Esophagus muscularis mucosa (tissue), 4 donors: ENCODE results near the gene TMEM200B. TPM values are rescaled to one million over a fixed set of nuclear protein-coding genes. Genes with fewer than 3 reads are reported as not detected.
"Not testable (repeated sequence)": the region's sequence is repeated elsewhere in the genome, so short reads cannot be mapped to it uniquely, and the experiment has no call there.

Experiments used
- DNase-seq: peaks from one replicate; pipeline ENCODE4 v3.0.0-alpha.2; 2017; ENCODE audit errors: extremely low spot score
- H3K27ac ChIP-seq, 4 donors: fragments of 200-600 bp; sonication (generic); replicated peaks in 1 of 4; 1 replicate in 3 of 4; 2 replicates in 1 of 4; pipeline ENCODE4 v1.5.1; 2016 to 2019; ENCODE audit warnings: mild to moderate bottlenecking in 1 of 4
- H3K27me3 ChIP-seq, 4 donors: fragments of 200-600 bp; sonication (generic); one replicate each; pipeline versions ENCODE4 v1.5.1 to v1.6.0; 2016 to 2019
- H3K36me3 ChIP-seq, 4 donors: fragments of 200-600 bp; sonication (generic); one replicate each; pipeline ENCODE4 v1.5.1; 2016 to 2019
- H3K4me1 ChIP-seq, 4 donors: fragments of 200-600 bp; sonication (generic); one replicate each; pipeline ENCODE4 v1.5.1; 2016 to 2019
- H3K4me3 ChIP-seq, 4 donors: fragments of 200-600 bp; sonication (generic); 1 replicate in 2 of 4; 2 replicates in 2 of 4; pipeline ENCODE4 v1.5.1; 2016 to 2019; ENCODE audit warnings: mild to moderate bottlenecking in 4 of 4, moderate library complexity in 1 of 4
- H3K9me3 ChIP-seq, 4 donors: fragments of 200-600 bp; sonication (generic); 1 replicate in 3 of 4; 2 replicates in 1 of 4; pipeline ENCODE4 v1.5.1; 2016 to 2019
- CTCF ChIP-seq, 3 experiments: fragments of 200-600 bp in 2 of 3; fragments of 450-650 bp in 1 of 3; sonication (generic) in 2 of 3; IDR thresholded peaks; one replicate each; pipeline ENCODE4 v1.5.1; 2017 to 2019; ENCODE audit warnings: antibody characterized with exemption in 3 of 3, mild to moderate bottlenecking in 2 of 3, moderate library complexity in 1 of 3
- EP300 ChIP-seq: sonication (generic); formaldehyde crosslinking; IDR thresholded peaks from one replicate; pipeline ENCODE4 v1.6.1; 2017; ENCODE audit warnings: antibody characterized with exemption
- POLR2A ChIP-seq: fragments of 450-650 bp; IDR thresholded peaks from one replicate; pipeline ENCODE4 v1.6.1; 2017; ENCODE audit warnings: antibody characterized with exemption, moderate library complexity, mild to moderate bottlenecking, low read depth
- POLR2AphosphoS5 ChIP-seq, 2 donors: sonication (generic); formaldehyde crosslinking; IDR thresholded peaks; one replicate each; pipeline ENCODE4 v1.6.1; 2017; ENCODE audit warnings: antibody characterized with exemption in 2 of 2
- WGBS: methylation state at CpG from one replicate; pipeline ENCODE4 v1.1.5; 2018; 5-methylcytosine and 5-hydroxymethylcytosine counted together
- intact Hi-C: fragments of 100-400 bp; cut with DNase I; formaldehyde crosslinking; loops from one replicate; pipeline ENCODE4 v1.15.1; 2023
- total RNA-seq, 4 donors: library from RNA; depleted of rRNA; stranded (reverse); fragments of >200 nt; gene quantifications; one replicate each; pipeline versions ENCODE4 v1.1.0 to v1.2.1, GENCODE V29; 2016

The TMEM200B gene
- total RNA-seq, 4 donors from 2014 or later, result 14.5 to 44.8 (median 28.2) TPM

GRCh38 chr1:29114654-29115053, 9.0 kb downstream of the TMEM200B start:
- Histone ChIP-seq H3K36me3 (peaks cover 0 to 37% (median 23%) of the 10 kb centered on the region in 4 donors), H3K4me1 (peaks cover 0 to 11% (median 2%) of the 10 kb centered on the region in 4 donors), H3K4me3 (no peak overlapping the region), H3K9me3 (no peaks in the 10 kb centered on the region), H3K27me3 (no peaks in the 10 kb centered on the region), H3K27ac (no peak overlapping the region)
- TF ChIP-seq POLR2A, result no peak
- DNase-seq, result no peak
- WGBS, result 79% methylated on average over 1 of the region's 1 CpG
- intact Hi-C loops, result no loop called here

- intact Hi-C loops, result no loop called here
- Histone ChIP-seq H3K4me1 (no peaks in the 10 kb centered on the region), H3K27me3 (no peaks in the 10 kb centered on the region), H3K9me3 (no peaks in the 10 kb centered on the region), H3K4me3 (no peak overlapping the region), H3K27ac (no peak overlapping the region), H3K36me3 (peaks cover 0 to 44% (median 26%) of the 10 kb centered on the region in 4 donors)
- TF ChIP-seq EP300, result no peak
- TF ChIP-seq POLR2A, result no peak
- 85% methylated on average over 6 of the region's 6 CpGs for WGBS
- no peak for DNase-seq
Measured at GRCh38 chr1:29113413-29114117, 10.1 kb downstream of the TMEM200B start.

DNA sequence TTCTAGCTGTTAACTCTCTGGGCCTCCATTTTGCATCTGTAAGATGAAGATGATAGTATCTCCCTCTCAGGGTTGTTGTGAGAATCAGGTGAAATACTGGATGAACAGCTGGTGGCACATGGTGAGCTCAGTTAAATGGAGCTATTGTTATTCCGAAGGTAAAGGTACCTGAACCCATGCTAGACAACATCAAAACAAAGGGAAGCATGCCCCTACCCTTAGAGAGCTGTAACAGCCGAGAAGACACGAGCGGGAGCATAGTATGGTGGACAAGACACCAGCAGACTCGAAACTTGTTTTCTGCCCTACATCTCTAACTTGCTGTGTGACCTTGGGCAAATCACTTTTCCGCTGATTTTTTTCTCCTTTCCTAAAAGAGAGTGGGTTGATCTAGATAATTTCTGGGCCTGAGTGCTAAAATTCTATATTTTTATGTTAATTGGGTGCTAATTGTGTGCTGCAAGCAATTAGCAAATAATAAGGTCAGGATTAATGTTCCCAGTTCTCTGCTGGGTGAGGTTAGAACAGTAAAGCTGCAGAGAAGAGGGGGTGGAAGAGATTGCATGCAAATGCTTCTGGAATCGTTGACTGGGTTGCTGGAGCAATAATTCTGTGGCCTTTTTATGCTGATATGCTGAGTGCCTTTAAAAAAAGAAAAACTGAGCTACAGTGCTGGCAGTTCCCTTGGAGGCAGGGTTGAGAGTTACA, 10.8 kb downstream of the TMEM200B start:
- intact Hi-C loops, result no loop called here
- no peak for TF ChIP-seq POLR2A
- no peak for TF ChIP-seq EP300
- TF ChIP-seq CTCF (IDR thresholded peaks at IDR 0.05), result no peak
- TF ChIP-seq POLR2AphosphoS5 (IDR thresholded peaks at IDR 0.05), result no peak
- WGBS, result 91% methylated on average over 7 of the region's 7 CpGs

GRCh38 chr1:29108041-29108440, 15.7 kb downstream of the TMEM200B start:
- H3K4me1 ChIP-seq, intact Hi-C loops, H3K27ac ChIP-seq, H3K9me3 ChIP-seq, H3K27me3 ChIP-seq, DNase-seq, H3K4me3 ChIP-seq: not testable (repeated sequence)
- peaks cover 0 to 26% (median 11%) of the 10 kb centered on the region in 4 donors for H3K36me3 ChIP-seq
- WGBS, result 92% methylated on average over 6 of the region's 6 CpGs

More for the DNA sequence above, 10.8 kb downstream of the TMEM200B start:
- DNase-seq, result no peak
- no peaks in the 10 kb centered on the region for H3K27me3 ChIP-seq
- H3K4me3 ChIP-seq, result no peak overlapping the region
- no peaks in the 10 kb centered on the region for H3K4me1 ChIP-seq
- peaks cover 0 to 44% (median 26%) of the 10 kb centered on the region in 4 donors for H3K36me3 ChIP-seq
- H3K9me3 ChIP-seq, result no peaks in the 10 kb centered on the region
- H3K27ac ChIP-seq, result no peak overlapping the region

GRCh38 chr1:29105822-29106221, 17.9 kb downstream of the TMEM200B start:
- H3K4me3 ChIP-seq, result no peak overlapping the region
- no peak for TF ChIP-seq EP300
- TF ChIP-seq CTCF (IDR thresholded peaks at IDR 0.05), result no peak
- no peak for TF ChIP-seq POLR2A
- TF ChIP-seq POLR2AphosphoS5 (IDR thresholded peaks at IDR 0.05), result no peak
- H3K4me1 ChIP-seq, result no peaks in the 10 kb centered on the region
- H3K27me3 ChIP-seq, result no peaks in the 10 kb centered on the region
- no peaks in the 10 kb centered on the region for H3K9me3 ChIP-seq
- no peak overlapping the region for H3K27ac ChIP-seq
- DNase-seq, result peak; percentile 17
- 94% methylated on average over 6 of the region's 6 CpGs for WGBS
- H3K36me3 ChIP-seq, result peaks cover 0 to 27% (median 8%) of the 10 kb centered on the region in 4 donors
- intact Hi-C loops, result no loop called here

DNA sequence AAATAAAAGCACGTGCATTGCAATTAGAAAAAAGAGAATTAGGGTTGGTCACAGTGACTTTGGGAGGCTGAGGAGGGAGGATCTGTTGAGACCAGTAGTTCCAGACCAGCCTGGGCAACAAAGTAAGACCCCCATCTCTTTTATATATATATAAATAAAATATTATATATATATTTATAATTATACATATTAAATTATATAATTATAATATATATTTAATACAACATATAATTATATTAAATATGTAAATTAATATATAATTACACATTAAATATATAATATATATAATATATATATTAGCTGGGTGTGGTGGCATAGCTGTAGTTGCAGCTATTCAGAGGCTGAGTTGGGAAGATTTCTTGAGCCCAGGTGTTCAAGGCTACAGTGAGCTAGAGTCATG, 23.2 kb downstream of the TMEM200B start:
- Histone ChIP-seq H3K36me3 (peaks cover 0 to 29% (median 18%) of the 10 kb centered on the region in 4 donors), H3K27ac (no peak overlapping the region), H3K4me3 (no peak overlapping the region), H3K9me3 (no peaks in the 10 kb centered on the region), H3K4me1 (no peaks in the 10 kb centered on the region), H3K27me3 (no peaks in the 10 kb centered on the region)
- 92% methylated on average over 1 of the region's 1 CpG for WGBS
- DNase-seq, result no peak
- TF ChIP-seq EP300 (no peak), POLR2AphosphoS5 (IDR thresholded peaks at IDR 0.05) (no peak), CTCF (IDR thresholded peaks at IDR 0.05) (no peak), POLR2A (no peak)
- intact Hi-C loops, result no loop called here
